NCI-H1930 (cell line): Measurements from ENCODE around the gene ZNF408.

Source experiments
- DNase-seq, 2 experiments: peaks; one replicate each; lab custom pipeline; 2025; lab: John Stamatoyannopoulos, UW

Gene ZNF408

DNA sequence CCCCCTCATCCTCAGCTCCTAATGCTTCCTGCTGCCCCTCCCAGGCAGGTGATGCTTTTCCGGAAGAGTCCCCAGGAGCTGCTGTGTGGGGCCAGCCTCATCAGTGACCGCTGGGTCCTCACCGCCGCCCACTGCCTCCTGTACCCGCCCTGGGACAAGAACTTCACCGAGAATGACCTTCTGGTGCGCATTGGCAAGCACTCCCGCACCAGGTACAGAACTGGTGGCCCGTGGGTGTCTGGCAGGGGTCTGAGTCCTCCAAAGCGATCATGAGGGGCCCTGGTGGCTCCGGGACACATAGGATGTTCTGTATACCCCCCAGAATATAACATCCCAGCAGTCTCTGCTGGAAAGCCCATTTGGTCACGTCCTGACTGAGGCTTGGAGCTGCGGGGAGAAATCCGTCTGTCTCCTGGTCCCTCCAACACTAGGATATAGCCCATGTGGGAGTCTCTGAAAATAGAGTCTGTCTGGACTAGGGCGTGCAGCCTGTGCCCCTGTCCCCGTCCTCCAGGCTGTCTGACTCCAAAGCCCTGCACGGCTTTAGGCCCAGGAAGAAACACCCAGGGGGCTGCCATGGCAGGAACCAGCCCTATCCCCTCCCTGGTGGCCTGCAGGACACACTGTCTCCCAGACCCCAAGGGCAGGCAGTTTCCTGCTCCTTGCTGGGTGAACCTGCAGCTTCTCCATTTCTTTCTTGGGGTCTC, 27.3 kb downstream of the ZNF408 start:
- no peak for DNase-seq

DNA sequence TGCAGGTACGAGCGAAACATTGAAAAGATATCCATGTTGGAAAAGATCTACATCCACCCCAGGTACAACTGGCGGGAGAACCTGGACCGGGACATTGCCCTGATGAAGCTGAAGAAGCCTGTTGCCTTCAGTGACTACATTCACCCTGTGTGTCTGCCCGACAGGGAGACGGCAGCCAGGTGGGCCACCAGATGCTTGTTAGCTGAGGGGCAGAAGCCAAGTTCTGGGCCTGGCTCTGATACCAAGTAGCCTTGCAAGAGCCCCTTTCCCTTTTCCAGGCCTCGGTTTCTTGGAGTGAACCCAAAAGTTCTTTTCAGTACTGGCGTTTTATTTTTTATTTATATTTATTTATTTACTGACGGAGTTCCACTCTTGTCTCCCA, 27.8 kb downstream of the ZNF408 start:
- no peak for DNase-seq

DNA sequence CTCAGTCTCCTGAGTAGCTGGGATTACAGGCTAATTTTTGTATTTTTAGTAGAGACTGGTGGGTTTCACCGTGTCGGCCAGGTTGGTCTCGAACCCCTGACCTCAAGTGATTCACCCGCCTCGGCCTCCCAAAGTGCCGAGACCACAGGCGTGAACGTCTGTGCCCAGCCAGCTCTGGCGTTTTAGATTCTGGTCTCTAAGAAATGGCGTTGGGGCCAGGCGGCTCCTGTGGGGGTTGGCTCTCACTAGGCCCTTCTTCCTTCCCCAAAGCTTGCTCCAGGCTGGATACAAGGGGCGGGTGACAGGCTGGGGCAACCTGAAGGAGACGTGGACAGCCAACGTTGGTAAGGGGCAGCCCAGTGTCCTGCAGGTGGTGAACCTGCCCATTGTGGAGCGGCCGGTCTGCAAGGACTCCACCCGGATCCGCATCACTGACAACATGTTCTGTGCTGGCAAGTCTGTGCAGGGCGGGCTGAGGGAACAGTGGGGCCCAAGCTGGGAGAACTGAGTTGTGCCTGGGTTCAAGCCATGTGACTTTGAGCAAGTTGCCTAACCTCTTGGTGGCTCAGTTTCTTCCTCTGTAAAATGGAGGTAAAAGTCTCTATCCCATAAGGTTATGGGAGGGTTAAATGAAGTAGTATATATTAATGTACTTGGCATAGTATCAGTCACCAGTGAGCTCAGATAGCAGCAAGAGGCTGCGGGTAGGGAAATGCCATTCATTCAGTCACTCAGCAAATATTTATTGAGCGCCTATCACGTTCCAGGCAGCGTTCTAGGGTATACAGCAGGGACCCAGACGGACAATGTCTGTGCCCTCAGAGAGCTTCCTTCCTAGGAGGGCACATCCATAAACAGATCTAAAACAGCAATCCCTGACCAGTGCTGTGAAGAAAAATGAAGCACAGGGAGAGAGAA, 28.5 kb downstream of the ZNF408 start:
- no peak for DNase-seq

DNA sequence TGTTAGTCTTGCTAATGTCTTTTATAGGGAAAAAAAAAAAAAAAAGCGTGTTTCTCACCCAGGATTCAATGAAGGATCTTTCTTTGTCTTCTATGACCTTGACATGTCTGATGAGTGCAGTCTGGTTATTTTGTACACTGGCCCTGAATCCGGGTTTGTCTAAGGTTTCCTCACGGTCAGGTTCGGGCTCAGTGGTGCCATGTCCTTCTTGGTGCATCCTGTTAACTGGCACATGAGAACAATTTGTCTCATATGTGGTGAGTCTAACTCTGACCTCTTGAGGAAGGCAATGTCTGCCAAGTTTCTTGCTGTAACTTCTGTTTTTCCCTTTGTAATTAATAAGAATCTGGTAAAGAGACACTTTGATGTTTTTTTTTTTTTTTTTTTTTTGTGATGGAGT, 30.7 kb downstream of the ZNF408 start:
- DNase-seq = no peak

DNA sequence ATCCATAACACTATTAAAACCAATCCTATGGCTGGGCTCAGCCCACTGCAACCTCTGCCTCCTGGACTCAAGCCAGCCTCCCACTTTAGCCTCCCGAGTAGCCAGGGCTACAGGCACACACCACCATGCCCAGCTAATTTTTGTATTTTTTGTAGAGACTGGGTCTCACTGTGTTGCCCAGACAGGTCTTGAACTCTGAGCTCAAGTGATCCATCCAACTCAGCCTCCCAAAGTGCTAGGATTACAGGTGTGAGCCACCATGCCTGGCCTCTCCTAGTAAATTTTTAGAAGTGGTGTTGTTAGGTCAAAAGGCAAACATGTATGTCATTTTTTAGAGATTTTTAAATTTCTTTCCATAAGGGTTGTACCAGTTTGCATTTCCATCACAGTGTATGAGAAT, 32.4 kb downstream of the ZNF408 start:
- no peak for DNase-seq

DNA sequence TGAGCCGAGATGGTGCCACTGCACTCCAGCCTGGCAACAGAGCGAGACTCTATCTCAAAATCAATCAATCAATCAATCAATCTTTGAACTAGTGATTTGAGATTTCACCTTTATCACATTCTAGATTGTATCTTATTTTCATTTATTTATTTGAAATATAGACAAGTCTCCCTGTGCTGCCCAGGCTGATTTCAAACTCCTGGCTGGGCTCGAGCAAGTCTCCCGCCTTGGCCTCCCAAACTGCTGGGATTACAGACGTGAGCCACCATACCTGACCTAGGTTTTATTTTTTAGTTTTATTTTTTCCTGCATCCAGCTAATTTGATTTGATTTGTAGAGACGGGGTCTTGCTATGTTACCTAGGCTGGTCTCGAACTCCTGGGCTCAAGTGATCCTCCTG, 35.3 kb downstream of the ZNF408 start:
- no peak for DNase-seq

DNA sequence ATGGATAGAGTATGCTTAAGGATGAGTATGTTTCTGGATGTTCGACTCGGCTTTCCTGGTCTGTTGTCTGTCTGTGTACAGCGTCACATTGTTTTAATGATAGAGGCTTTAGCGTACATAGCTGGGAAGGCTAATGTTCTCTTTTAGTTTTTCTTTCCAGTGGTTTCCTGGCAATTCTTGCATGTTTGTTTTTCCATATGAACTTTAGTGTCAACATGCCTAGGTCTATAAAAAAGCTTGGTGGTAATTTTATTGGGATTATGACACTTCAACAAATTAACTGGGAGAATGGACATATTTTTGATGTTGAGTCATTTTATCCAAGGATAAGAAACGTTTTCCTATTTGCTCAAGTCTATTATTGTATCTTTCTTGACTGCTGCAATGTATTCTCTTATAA, 35.8 kb downstream of the ZNF408 start:
- DNase-seq = no peak

DNA sequence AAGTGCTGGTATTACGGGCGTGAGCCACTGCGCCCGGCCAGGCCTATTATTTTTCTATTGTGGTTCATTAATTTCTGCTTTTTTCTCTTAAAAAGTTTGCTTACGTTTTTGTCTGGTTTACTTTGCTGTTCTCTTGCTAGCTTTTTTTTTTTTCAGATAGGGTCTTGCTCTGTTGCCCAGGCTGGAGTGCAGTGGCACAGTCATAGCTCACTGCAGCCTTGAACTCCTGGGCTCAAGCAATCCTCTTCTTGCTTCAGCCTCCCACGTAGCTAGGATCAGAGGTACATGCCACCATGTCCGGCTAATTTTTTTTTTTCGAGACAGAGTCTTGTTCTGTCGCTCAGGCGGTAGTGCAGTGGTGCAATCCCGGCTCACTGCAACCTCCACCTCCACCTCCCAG, 36.9 kb downstream of the ZNF408 start:
- no peak for DNase-seq

DNA sequence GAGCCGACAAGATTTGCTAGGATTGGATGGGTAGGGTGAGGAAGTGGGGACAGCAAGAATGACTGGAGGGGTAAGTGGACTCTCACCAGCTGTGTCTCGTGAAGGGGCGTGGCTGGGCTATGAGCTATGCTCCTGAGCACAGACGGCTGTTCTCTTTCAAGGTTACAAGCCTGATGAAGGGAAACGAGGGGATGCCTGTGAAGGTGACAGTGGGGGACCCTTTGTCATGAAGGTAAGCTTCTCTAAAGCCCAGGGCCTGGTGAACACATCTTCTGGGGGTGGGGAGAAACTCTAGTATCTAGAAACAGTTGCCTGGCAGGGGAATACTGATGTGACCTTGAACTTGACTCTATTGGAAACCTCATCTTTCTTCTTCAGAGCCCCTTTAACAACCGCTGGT, 38.1 kb downstream of the ZNF408 start:
- no peak for DNase-seq

DNA sequence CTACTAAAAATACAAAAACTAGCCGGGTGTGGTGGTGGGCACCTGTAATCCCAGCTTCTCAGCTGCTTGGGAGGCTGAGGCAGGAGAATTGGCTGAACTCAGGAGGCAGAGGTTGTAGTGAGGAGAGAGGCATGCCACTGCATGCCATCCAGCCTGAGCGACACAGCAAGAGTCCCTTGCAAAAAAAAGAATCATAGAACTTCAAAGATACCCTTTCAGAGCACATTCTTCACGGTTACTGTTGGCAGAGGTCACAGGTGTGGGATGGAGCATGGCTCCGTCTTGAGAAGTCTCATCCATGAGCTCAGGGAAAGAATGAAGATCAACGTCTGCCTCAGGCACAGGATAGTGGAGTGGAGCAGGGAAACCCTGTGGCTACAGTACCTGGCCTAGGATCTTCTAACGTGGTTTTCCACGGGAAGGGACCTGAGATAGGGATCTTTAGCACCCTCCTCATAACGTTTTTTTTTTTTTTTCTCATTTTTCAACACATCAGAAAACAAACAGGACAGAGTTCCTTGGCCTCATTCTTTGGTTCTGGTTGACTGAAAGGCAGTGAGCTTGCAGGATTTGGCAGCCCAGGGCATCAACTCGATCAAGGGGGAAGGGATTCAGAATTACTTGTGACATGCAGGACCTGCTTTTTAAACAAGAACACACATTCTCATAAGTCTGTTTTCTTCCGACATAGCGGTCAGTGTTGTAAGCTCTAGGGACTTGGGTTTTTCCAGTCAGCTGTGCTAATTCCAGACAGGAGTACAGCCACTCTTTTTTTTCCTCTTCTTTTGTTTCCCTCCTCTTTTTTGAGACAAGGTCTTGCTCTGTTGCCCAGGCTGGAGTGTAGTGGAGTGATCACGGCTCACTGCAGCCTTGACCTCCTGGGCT, 41.0 kb downstream of the ZNF408 start:
- DNase-seq = no peak

DNA sequence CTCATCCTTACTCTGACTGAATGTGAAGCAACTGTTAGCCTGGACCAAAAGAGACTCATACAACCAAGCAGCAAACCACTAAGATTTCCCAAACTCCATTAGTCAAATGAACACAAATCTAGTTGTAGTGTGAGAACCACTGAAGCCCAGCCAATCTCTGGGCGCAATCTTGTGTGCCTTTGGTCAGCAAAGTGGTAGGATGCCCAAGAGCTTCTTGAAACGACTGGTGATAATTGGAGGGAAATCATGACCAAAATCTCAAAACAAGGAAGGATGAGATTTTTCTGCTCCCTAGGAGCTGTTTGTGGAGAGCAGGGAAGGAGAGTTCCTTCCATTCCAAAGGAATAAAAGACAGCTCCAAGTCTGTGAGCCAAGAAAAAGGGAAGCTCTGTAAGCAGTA, 42.2 kb downstream of the ZNF408 start:
- DNase-seq = no peak

DNA sequence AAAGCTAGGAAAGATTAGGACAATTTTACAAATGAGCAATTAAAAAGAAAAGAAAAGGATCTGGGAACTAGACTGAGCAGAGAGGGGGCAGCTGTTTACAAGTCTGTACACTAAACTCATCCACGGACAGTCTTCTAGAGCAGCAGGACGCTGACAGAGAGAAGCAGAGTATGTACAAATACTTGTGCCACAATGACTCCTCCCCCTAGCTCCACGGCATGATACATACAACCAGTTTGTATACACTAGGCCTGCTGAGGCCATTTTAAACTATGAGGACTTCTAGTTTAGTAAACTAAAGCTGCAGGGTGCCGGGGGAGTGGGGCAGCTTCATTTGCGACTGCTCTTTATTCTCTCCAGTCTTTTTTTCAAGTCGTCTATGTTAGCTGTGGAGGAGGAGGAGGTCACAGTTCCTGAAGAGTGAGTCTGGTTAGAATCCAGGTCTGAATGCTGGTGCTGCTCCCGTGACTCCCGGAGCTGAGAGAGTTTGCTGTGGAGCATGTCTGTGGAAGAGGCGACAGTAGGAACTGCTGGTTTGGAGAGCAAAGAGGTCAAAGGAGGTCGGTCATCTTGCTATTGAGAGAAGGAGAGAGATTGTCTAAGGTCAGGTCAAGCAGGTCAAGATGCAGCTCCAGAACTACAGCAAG, 43.0 kb downstream of the ZNF408 start:
- no peak for DNase-seq

DNA sequence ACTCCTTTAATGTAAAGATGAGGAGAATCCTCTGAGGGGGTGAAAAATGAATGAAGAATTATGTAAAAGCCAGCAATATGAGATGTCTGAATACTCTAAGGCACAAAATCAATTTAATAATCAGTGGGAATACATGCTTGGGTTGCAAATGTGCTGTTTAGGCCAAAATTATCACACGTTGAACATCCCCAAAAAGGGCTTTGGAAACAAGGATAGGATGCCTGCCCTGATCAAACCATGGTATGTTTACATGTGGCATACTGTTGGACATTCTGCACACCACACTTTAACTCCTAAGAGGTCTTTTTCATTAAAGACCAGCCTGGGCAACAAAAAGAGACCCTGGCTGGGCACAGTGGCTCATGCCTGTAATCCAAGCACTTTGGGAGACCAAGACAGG, 44.5 kb downstream of the ZNF408 start:
- DNase-seq = no peak

DNA sequence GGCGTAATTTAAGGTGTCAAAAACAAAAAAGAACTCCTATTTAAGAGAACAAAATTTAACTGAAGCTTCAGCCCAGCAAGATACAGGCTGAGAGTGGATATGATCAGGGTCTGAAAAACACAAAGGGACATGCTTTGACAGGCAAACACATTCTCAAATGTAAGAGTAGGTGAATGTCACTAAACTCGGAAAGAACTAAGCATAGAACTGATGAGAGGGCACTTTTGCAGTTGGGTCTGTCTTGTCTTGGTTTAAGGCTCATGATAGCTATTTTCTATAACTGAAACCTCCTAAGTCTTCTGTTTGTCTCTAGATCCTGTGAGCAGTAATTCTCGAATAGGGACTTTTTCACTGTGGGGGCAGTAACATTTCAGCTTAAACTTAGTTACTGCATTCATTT, 45.2 kb downstream of the ZNF408 start:
- DNase-seq = no peak

DNA sequence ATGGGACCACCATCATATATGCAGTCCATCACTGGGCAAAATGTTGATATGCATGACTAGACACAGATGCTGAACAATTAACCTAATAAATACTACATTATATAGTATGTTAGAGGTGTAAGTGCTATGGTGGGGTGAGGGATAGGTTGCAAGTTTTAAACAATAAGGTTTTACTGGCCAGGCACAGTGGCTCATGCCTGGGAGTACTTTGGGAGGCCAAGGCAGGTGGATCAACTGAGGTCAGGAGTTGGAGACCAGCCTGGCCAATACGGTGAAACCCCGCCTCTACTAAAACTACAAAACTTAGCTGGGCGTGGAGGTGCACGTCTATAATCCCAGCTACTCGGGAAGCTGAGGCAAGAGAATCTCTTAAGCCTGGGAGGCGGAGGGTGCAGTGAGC, 46.3 kb downstream of the ZNF408 start:
- no peak for DNase-seq
